GM19463 (cell line): Measurements from ENCODE around the gene PI4KB.

Experiments
- ATAC-seq: cut with Tn5 transposase; IDR thresholded peaks from one replicate; pipeline ENCODE4 v1.9.1; 2021; ENCODE audit warnings: mild to moderate bottlenecking, moderate library complexity; ENCODE audit not compliant: unreplicated experiment

Gene PI4KB

GRCh38 chr1:151346769-151347522 is 19.7 kb upstream of the PI4KB start, which contains the start of gene RFX5:
RFX5 (minus strand) TSS chr1:151347252; CDS start chr1:151346320, 932 bp downstream.
- ATAC-seq: peak; percentile 93

- ATAC-seq: no peak
Observed at GRCh38 chr1:151346082-151346768, 19.0 kb upstream of the PI4KB start.

- ATAC-seq: no peak
Observed at GRCh38 chr1:151344291-151344690, 17.1 kb upstream of the PI4KB start.

- no peak for ATAC-seq
Observed at GRCh38 chr1:151343587-151343986, 16.4 kb upstream of the PI4KB start.

- no peak for ATAC-seq
Observed at GRCh38 chr1:151342569-151342968, 15.4 kb upstream of the PI4KB start.

GRCh38 chr1:151342021-151342420 is 14.8 kb upstream of the PI4KB start:
- ATAC-seq: no peak

GRCh38 chr1:151340870-151341754 is 13.9 kb upstream of the PI4KB start:
- ATAC-seq: no peak

GRCh38 chr1:151336556-151336955 is 9.3 kb upstream of the PI4KB start:
- no peak for ATAC-seq

GRCh38 chr1:151334822-151335221 is 7.6 kb upstream of the PI4KB start:
- ATAC-seq: no peak

GRCh38 chr1:151327903-151328674 is 873 bp upstream of the PI4KB start:
- ATAC-seq: peak; percentile 7

GRCh38 chr1:151326619-151327222 is 495 bp downstream of the PI4KB start:
- ATAC-seq: peak; percentile 63

- no peak for ATAC-seq
Observed at GRCh38 chr1:151325646-151326429, 1.4 kb downstream of the PI4KB start.

GRCh38 chr1:151325231-151325630 is 2.0 kb downstream of the PI4KB start:
- no peak for ATAC-seq

GRCh38 chr1:151324390-151324930 is 2.8 kb downstream of the PI4KB start:
- no peak for ATAC-seq

- ATAC-seq: no peak
Observed at GRCh38 chr1:151318975-151319374, 8.2 kb downstream of the PI4KB start.

GRCh38 chr1:151315565-151316235 is 11.5 kb downstream of the PI4KB start:
- no peak for ATAC-seq

GRCh38 chr1:151314137-151314875 is 12.9 kb downstream of the PI4KB start:
- ATAC-seq: no peak

- no peak for ATAC-seq
Observed at GRCh38 chr1:151313501-151313900, 13.7 kb downstream of the PI4KB start.
